ENCODE results near the gene LONRF2.
A peak's percentile ranks its signal among the peaks of the same experiment; 100 is the strongest.
"Not testable (repeated sequence)": the region's sequence is repeated elsewhere in the genome, so short reads cannot be mapped to it uniquely, and the experiment has no call there.

LONRF2 gene

DNA sequence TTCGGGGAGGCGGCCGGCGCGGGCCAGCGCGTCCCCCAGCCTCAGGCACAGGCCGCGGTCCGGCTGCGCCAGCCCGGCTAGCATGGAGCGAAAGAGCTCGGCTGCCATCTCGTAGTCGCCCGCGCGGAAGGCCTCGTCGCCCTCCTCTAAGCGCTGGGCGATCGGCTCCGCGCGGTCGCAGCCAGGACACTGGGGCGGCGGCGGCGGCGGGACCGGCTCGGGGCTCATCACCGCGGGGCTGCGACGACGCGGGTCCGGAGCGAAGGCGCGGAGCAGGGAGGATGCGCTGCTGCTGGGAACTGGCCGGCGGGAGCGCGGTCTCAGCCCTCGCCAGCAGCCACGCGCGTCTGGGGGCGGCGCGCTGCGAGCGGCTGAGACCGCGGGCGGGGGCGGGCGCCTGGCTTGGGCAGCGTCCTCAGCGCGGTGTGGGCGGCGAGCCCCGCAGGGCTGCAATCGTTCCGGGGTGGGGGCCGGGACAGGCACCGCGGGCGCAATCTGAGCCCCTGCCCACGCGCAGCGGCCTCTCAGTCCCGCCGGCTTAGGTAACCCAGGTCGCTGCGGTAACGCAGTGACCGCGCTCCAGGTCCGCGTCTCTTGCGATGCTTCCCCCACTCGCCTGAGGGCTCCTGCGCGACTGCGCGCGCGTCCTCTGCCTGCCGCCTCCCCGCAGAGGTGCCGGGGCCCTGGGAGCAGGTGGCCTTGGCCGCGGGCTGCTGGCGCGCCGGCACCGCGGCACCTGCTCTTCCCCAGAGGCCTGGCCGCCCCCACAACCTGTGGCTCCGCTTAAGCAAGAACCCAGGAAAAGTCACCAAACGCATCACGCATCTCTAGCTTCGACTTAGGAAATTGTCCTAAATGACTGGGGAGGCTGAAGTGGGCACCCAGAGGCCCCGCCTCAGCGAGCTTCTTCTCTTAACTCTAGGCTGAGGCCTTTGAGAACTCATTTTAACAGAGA, at the start of gene LONRF2:
Gene LONRF2 (minus strand): TSS at position 636 of the 955 bp plus-strand sequence. CDS start 408 bp downstream, at position 228.
- no peak for DNase-seq (ENCODE audit: low read depth in 2 of 2)

- no peak for DNase-seq (ENCODE audit: low read depth in 2 of 2)
Measured at GRCh38 chr2:100367163-100367562, 44.9 kb upstream of the LONRF2 start.

- peak; percentile 76 to 79 for DNase-seq (ENCODE audit: low read depth in 2 of 2)
Measured at GRCh38 chr2:100365434-100365833, 43.1 kb upstream of the LONRF2 start.

DNA sequence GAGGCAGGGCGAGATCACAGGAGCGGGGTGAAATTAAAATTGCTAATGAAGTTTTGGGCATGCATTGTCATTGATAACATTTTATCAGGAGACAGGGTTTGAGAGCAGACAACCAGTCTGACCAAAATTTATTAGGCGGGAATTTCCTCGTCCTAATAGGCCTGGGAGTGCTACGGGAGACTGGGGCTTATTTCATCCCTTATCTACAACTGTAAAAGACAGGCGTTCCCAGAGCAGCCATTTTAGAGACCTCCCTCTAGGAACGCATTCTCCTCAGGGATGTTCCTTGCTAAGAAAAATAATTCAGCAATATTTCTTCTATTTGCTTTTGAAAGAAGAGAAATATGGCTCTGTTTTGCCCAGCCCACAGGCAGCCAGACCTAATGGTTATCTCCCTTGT, 40.0 kb upstream of the LONRF2 start:
- not testable (repeated sequence) for DNase-seq (ENCODE audit: low read depth in 2 of 2)

DNA sequence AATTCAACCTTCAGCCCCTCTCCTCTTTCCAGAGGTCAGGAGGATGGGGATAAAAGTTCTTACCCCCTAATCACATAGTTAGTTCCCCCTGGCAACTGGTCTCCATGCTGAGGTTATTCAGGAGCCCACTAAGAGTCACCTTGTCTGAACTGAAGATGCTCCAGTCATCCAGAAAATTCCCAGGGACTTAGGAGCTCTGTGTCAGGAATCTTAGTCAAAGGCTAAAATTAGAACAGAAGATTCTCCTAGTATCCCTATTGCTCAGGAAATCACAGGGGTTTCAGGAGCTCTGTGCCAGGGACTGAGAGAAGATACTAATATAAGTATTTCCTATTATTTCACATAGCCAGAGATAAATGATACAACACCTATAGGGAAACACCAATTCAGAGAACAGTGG, 37.3 kb upstream of the LONRF2 start:
- DNase-seq (ENCODE audit: low read depth in 2 of 2), result no peak

- DNase-seq (ENCODE audit: low read depth in 2 of 2), result no peak
Measured at GRCh38 chr2:100358554-100358953, 36.3 kb upstream of the LONRF2 start.

GRCh38 chr2:100352521-100352920, 30.2 kb upstream of the LONRF2 start:
- DNase-seq (ENCODE audit: low read depth in 2 of 2), result no peak

DNA sequence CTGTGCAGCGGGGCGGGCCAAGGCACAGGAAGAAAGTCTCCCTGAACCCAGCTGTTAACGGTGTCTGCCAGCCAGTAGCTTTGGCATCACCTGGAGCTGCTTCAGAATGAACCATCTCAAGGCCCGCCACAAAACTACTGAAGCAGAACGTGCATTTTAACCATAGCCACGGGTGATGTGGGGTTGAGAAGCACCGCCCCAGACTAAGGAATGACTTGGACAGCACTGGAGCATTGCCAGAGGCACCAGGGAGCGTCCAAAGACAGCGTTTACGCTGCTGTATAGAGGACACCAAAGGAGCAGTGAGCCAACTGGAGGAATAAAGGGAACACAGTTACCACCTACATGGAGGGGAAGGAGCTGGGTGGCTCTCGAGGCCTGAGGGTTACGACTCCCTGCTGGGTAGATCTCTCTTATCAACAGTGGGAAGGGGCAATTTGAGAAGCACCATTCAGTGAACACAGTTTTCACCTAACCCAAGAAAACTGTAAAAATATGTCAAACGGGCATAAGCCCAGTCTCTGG, 28.4 kb upstream of the LONRF2 start:
- DNase-seq (ENCODE audit: low read depth in 2 of 2), result no peak

GRCh38 chr2:100345144-100345543, 22.8 kb upstream of the LONRF2 start:
- not testable (repeated sequence) for DNase-seq (ENCODE audit: low read depth in 2 of 2)

GRCh38 chr2:100344433-100344832, 22.1 kb upstream of the LONRF2 start:
- DNase-seq (ENCODE audit: low read depth in 2 of 2), result no peak

GRCh38 chr2:100342466-100342865, 20.2 kb upstream of the LONRF2 start:
- DNase-seq (ENCODE audit: low read depth in 2 of 2), result not testable (repeated sequence)

- DNase-seq (ENCODE audit: low read depth in 2 of 2), result no peak
Measured at GRCh38 chr2:100339823-100340222, 17.5 kb upstream of the LONRF2 start.

- no peak for DNase-seq (ENCODE audit: low read depth in 2 of 2)
Measured at GRCh38 chr2:100334929-100335328, 12.6 kb upstream of the LONRF2 start.

GRCh38 chr2:100327742-100328141, 5.4 kb upstream of the LONRF2 start:
- no peak for DNase-seq (ENCODE audit: low read depth in 2 of 2)

DNA sequence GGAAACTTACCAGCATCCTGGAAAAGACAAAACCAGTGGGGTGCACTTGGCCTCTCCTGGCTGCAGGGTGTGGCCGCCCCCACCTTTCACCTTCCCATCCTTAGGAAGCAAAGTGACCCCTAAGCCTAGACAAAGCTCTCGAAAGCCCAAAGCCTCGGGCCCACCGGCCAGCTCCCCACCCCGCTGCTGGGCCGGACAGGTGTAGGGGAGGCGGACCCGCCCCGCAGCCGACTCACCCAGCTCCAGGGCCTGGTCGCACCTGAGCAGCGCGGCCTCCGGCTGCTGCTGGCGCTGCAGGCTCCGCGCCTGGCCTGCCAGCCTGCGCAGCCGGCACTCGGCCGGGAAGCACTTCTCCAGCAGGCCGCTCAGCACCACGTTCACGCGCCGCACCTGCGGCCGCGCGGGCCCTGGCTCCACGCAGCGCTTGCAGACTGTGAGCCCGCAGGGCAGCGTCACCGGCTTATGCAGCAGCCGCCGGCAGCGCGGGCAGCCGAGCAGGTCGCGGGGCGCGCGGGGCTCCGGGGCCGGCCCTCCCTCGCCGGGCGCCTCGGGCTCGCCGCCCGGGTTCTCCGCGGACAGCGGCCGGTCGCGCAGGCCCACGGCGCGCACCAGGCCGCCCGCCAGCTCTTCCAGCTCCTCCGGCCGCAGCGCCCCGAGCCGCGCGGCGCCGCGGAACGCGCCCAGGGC, 979 bp downstream of the LONRF2 start:
- no peak for DNase-seq (ENCODE audit: low read depth in 2 of 2)

DNA sequence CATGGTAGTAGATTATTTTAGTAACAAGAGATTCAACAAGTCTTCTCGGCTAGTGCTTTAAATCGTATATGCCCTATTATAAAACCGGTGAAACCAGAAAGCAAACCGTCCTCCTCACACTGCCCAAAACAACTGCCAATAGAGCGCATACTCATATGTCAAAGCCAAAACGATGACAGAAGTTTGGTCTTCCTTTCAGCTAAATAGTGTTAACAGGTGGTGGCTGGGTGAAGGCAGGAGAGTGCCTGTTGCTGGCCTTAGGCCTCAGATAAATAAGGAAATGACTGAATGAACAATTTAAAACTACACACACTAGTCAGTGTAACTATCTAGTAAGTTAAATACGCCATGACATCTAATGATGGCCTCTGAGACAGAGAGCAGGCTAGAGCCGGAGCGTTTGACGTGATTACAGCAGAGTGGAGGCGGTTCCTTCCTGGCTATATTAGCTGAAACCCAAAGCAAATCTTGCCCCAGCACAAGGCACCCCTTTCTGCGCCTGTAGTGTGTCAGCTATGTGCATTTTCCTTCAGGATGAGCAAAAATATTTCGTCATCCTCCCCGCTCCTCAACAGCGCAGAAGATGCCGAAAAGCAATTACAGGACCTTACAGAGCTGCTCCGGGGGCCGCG, 1.6 kb downstream of the LONRF2 start:
- no peak for DNase-seq (ENCODE audit: low read depth in 2 of 2)

GRCh38 chr2:100317634-100318033, 4.7 kb downstream of the LONRF2 start:
- no peak for DNase-seq (ENCODE audit: low read depth in 2 of 2)

GRCh38 chr2:100309973-100310719, 12.2 kb downstream of the LONRF2 start:
- DNase-seq (ENCODE audit: low read depth in 2 of 2), result no peak

DNA sequence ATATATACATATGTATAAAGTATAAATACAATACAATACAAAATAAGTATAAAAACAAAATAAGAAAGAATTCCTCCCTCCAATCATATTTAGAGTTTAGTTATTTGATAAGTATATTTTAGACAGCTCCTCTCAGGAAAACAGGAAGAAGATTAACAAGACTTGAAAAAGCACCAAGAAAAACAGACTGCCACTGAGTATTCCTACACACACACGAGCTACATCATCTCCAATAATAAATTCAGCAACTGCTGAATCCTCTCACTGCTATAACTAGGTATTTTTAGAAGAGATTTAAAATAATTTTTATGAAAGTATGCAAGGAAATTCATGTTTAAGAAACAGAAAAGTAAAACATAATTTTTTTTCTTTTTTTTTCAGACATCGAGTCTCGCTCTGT, 13.0 kb downstream of the LONRF2 start:
- DNase-seq (ENCODE audit: low read depth in 2 of 2), result no peak

- no peak for DNase-seq (ENCODE audit: low read depth in 2 of 2)
Measured at GRCh38 chr2:100303744-100304143, 18.6 kb downstream of the LONRF2 start.

DNA sequence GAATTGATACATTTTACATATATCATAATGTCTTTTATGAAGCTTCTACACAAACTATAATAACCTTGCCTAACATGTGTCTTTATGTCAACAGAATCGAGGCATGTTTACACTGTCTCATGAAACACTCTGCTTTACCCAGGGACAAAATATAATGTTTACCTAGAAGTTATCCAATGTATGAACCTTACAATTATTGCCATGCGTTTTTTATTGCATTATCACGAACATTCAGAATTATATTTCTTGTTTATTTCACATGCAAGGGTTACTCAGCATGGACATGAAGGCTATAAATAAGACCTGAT, 19.8 kb downstream of the LONRF2 start:
- DNase-seq (ENCODE audit: low read depth in 2 of 2), result no peak

Measured in fibroblast of skin of left biceps (primary cell).